HL-60 (cell line): ENCODE data around the gene TPST2.

Experiments
- CTCF ChIP-seq: IDR thresholded peaks from one replicate; pipeline ENCODE4 v1.5.1; 2011; ENCODE audit warnings: low read length, control low read depth, inconsistent platforms; ENCODE audit not compliant: insufficient read depth
- POLR2AphosphoS5 ChIP-seq: IDR thresholded peaks from 2 replicates; pipeline ENCODE4 v1.6.1; 2012; ENCODE audit warnings: low read depth
- TF ChIP-seq, protein P1 (sequence below): IDR thresholded peaks from 2 replicates; pipeline ENCODE4 v1.6.1; 2012; ENCODE audit warnings: low read depth; ENCODE audit not compliant: insufficient replicate concordance

- TF ChIP-seq CTCF (no peak), POLR2AphosphoS5 (no peak)
- TF ChIP-seq, protein P1, sequence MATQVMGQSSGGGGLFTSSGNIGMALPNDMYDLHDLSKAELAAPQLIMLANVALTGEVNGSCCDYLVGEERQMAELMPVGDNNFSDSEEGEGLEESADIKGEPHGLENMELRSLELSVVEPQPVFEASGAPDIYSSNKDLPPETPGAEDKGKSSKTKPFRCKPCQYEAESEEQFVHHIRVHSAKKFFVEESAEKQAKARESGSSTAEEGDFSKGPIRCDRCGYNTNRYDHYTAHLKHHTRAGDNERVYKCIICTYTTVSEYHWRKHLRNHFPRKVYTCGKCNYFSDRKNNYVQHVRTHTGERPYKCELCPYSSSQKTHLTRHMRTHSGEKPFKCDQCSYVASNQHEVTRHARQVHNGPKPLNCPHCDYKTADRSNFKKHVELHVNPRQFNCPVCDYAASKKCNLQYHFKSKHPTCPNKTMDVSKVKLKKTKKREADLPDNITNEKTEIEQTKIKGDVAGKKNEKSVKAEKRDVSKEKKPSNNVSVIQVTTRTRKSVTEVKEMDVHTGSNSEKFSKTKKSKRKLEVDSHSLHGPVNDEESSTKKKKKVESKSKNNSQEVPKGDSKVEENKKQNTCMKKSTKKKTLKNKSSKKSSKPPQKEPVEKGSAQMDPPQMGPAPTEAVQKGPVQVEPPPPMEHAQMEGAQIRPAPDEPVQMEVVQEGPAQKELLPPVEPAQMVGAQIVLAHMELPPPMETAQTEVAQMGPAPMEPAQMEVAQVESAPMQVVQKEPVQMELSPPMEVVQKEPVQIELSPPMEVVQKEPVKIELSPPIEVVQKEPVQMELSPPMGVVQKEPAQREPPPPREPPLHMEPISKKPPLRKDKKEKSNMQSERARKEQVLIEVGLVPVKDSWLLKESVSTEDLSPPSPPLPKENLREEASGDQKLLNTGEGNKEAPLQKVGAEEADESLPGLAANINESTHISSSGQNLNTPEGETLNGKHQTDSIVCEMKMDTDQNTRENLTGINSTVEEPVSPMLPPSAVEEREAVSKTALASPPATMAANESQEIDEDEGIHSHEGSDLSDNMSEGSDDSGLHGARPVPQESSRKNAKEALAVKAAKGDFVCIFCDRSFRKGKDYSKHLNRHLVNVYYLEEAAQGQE = no peak
These were observed 41.4 kb upstream of the TPST2 start for GRCh38 chr22:26631282-26631681.
